ENCODE measurements around the gene PDE11A. TPM values are rescaled to one million over a fixed set of nuclear protein-coding genes. Genes with fewer than 3 reads are reported as not detected.
A peak's percentile ranks its signal among the peaks of the same experiment; 100 is the strongest.

The PDE11A gene
- total RNA-seq, 4 donors from 2014 or later = 0.82 to 16.2 (median 4.3) TPM

DNA sequence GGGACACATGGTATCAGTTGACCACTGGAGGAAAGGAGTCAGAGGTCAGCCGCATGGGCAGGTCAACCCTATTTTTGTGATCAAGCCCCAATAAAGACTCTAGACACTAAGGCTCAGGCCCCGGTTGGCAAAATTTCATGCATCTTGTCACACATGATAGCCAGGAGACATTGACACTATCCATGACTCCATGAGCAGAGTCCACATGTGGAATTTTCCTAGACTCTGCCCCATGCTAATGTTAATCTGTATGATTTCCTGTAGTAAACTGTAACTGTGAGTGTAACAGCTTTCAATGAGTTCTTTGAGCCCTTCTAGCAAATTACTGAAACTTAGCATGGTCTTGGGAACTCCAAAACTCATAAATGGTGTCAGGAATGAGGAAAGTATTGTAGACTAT, 192.3 kb downstream of the PDE11A start:
- DNase-seq = no peak
- no peak for TF ChIP-seq POLR2A (IDR thresholded peaks at IDR 0.05)
- no peak for TF ChIP-seq CTCF (IDR thresholded peaks at IDR 0.05 in 4 of 5, conservative IDR thresholded peaks at IDR 0.05 in 1 of 5)
- H3K9me3 ChIP-seq = no peaks in the 10 kb centered on the region
- H3K27me3 ChIP-seq = no peaks in the 10 kb centered on the region
- no peak for ATAC-seq
- in situ Hi-C loops (cut with MboI; ENCODE audit: low sequenced_read_pairs in 4 of 4) = no loop called here
- intact Hi-C loops (cut with DNase I; ENCODE audit: low total_unique reads) = no loop called here
- H3K4me3 ChIP-seq = no peak overlapping the region
- H3K27ac ChIP-seq = peak overlapping the region in 1 of 4 donors; percentile 89
- H3K4me1 ChIP-seq = peaks cover 30 to 61% of the 10 kb centered on the region in 2 donors
- H3K36me3 ChIP-seq = no peaks in the 10 kb centered on the region

DNA sequence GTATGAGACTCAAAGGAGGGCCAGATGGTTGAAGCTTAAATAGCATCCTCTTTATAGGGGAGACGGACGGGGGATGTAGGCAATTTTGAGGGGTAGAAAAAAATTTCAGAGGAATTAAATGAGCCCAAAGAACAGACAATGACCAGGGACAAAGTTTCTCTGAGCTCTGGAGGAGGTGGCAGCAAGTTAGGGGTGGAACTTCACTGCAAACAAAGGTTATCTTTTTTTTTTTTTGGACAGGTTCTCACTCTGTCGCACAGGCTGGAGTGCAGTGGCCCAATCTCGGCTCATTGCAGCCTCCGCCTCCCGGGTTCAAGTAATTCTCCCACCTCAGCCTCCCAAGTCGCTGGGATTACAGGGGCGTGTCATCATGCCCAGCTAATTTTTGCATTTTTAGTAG, 195.6 kb downstream of the PDE11A start:
- H3K4me1 ChIP-seq = peaks cover 16 to 30% of the 10 kb centered on the region in 2 donors
- no peak for TF ChIP-seq POLR2A (IDR thresholded peaks at IDR 0.05)
- TF ChIP-seq CTCF (IDR thresholded peaks at IDR 0.05 in 4 of 5, conservative IDR thresholded peaks at IDR 0.05 in 1 of 5) = no peak
- H3K4me3 ChIP-seq = no peak overlapping the region
- H3K27ac ChIP-seq = peak overlapping the region in 1 of 4 donors; percentile 20
- DNase-seq (no peak), ATAC-seq (no peak)
- H3K27me3 ChIP-seq = no peaks in the 10 kb centered on the region
- no peaks in the 10 kb centered on the region for H3K9me3 ChIP-seq
- in situ Hi-C loops (cut with MboI; ENCODE audit: low sequenced_read_pairs in 4 of 4) (no loop called here), intact Hi-C loops (cut with DNase I; ENCODE audit: low total_unique reads) (no loop called here)
- no peaks in the 10 kb centered on the region for H3K36me3 ChIP-seq

DNA sequence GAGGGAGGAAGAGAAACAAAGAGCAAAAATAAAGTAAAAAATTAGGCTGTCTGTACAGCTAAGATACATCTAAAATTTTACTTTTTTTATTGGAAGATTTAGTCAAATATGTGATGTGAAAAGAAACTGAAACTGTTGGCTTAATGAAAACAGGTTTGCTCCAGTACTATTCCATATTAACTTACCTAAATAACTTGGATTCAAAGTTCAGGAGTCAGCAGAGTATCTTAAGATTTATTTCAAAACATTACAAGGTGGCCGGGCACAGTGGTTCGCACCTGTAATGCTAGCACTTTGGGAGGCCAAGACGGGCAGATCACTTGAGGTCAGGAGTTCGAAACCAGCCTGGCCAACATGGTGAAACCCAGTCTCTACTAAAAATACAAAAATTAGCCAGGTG, 197.9 kb downstream of the PDE11A start:
- H3K9me3 ChIP-seq = no peaks in the 10 kb centered on the region
- no peak for DNase-seq
- H3K4me3 ChIP-seq = no peak overlapping the region
- TF ChIP-seq CTCF (IDR thresholded peaks at IDR 0.05 in 4 of 5, conservative IDR thresholded peaks at IDR 0.05 in 1 of 5) = no peak
- no peak for TF ChIP-seq POLR2A (IDR thresholded peaks at IDR 0.05)
- peaks cover 15 to 38% of the 10 kb centered on the region in 2 donors for H3K4me1 ChIP-seq
- peak overlapping the region in 1 of 4 donors; percentile 48 for H3K27ac ChIP-seq
- in situ Hi-C loops (cut with MboI; ENCODE audit: low sequenced_read_pairs in 4 of 4) (no loop called here), intact Hi-C loops (cut with DNase I; ENCODE audit: low total_unique reads) (no loop called here)
- no peak for ATAC-seq
- H3K27me3 ChIP-seq = no peaks in the 10 kb centered on the region
- H3K36me3 ChIP-seq = no peaks in the 10 kb centered on the region

- in situ Hi-C loops (cut with MboI; ENCODE audit: low sequenced_read_pairs in 4 of 4) = no loop called here
Observed at GRCh38 chr2:177873915-177874314, 198.7 kb downstream of the PDE11A start.

More at GRCh38 chr2:177873915-177874314, 198.7 kb downstream of the PDE11A start:
- ATAC-seq (no peak), DNase-seq (no peak)
- Histone ChIP-seq H3K27ac (peak overlapping the region in 1 of 4 donors; percentile 48), H3K4me3 (no peak overlapping the region), H3K4me1 (peaks cover 7 to 38% of the 10 kb centered on the region in 2 donors), H3K9me3 (no peaks in the 10 kb centered on the region), H3K36me3 (no peaks in the 10 kb centered on the region), H3K27me3 (no peaks in the 10 kb centered on the region)
- intact Hi-C loops (cut with DNase I; ENCODE audit: low total_unique reads) = no loop called here
- TF ChIP-seq POLR2A (IDR thresholded peaks at IDR 0.05) (no peak), CTCF (IDR thresholded peaks at IDR 0.05 in 4 of 5, conservative IDR thresholded peaks at IDR 0.05 in 1 of 5) (no peak)
